NCI-H2227 (cell line): Measurements from ENCODE around the gene DUOXA1.

Source experiments
- DNase-seq: peaks from one replicate; lab custom pipeline; 2025; ENCODE audit not compliant: unreplicated experiment; lab: John Stamatoyannopoulos, UW

Gene DUOXA1, protein sequence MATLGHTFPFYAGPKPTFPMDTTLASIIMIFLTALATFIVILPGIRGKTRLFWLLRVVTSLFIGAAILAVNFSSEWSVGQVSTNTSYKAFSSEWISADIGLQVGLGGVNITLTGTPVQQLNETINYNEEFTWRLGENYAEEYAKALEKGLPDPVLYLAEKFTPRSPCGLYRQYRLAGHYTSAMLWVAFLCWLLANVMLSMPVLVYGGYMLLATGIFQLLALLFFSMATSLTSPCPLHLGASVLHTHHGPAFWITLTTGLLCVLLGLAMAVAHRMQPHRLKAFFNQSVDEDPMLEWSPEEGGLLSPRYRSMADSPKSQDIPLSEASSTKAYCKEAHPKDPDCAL

DNA sequence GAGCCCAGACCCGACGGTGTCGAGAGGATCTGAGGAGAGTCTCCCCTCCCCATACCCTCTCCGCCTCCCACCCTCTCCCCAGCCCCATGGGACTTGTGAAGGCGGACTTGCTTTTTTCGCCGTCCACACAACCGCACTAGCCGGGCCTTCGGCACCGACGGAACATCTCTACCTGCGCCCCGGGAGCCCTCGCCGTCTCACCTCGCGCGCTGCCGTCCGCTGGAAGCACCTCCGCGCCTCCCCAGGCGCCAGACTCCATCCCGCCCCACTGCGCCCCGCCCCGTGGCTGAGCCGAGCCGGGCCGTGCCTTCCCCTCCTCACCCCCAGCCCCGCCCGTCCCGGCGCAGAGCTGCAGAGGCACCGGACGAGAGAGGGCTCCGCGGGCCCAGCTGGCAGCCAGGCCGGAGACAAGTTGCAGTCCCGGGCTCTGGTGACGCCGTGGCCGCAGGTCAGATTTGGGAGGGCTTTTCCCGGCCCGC, at the start of gene DUOXA1, which contains the start of gene DUOX1:
TSS of gene DUOXA1 (minus strand) at position 229 of the 479 bp plus-strand sequence. CDS start 6,865 bp downstream, outside the sequence.
TSS of gene DUOX1 (plus strand) at position 344 of the 479 bp plus-strand sequence. CDS start 1,973 bp downstream, outside the sequence.
- DNase-seq: peak; percentile 46

DNA sequence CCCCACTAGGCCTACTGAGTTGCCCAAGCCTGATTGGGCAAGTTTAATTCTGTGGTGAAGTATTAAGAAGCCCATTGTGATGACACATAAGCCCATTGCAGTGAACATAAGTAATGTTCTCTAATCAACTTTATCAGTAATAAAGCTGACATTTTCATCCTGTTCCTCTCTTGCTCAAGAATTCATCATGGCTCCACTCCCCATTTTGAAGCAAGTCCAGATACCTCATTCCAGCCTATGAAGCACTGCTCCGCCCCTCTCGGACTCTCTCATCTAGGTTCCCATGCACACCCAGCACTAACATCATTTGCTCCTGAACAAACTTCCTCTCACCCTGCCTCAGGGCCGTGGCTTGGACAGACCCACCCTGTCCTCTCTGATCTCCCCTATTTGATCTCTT, 47.6 kb upstream of the DUOXA1 start:
- no peak for DNase-seq

DNA sequence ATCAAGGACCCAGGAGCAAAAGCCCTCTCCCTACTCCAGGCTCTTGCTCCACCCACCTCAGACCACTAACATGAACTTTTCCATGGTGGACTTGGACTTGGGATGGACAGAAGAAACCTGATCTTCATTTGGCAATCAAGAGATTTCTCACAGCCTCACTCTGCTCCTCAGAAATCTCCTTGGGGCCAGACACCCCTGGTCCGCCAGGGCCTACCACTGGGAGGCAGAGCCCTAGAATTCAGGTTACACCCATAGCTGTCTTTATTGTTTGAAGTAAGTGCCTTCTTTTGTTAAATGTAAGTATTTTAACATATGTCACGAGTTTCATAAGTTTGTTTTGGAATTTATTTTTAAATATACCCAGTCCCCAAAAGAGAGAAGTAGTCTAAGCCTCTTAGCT, 44.9 kb upstream of the DUOXA1 start:
- DNase-seq: no peak

DNA sequence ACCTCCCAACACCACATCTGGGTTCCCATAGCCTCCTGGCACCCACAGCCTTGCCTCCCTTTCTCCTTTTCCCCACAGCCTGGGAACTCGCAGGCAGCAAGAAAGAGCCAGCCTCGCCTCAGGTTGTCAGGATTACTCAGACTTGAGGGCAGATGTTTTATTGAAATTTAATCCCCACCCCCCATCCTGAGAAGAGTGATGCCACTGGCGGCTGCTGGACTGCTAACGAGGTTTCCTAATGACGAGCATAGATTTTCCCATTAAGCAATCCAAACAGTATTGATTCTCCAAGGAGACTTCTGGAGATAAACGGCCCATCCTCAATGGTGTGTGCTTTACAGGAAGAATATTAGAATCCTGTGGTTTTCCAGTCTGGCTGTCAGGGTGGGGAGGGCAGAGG, 44.4 kb upstream of the DUOXA1 start:
- no peak for DNase-seq

DNA sequence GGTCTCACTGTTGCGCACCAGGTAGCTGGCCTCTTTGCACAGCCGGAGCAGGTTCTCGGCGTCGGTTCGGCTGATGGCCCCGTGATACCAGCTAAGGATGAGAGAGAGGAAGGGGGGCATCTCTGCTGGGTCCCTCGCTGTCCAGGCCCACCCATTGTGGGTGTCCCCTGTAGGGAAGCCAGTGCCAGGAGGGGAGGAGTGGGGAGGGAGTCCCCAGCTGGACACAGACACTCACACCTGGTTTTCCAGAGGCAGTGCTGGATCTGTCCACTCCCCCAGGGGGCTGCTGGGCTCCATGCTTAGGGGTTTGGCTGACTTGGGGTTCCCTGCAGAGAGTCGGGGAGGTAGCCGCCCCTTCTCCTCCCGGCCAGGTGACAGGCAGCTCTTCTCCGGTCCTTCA, 42.2 kb upstream of the DUOXA1 start:
- no peak for DNase-seq

DNA sequence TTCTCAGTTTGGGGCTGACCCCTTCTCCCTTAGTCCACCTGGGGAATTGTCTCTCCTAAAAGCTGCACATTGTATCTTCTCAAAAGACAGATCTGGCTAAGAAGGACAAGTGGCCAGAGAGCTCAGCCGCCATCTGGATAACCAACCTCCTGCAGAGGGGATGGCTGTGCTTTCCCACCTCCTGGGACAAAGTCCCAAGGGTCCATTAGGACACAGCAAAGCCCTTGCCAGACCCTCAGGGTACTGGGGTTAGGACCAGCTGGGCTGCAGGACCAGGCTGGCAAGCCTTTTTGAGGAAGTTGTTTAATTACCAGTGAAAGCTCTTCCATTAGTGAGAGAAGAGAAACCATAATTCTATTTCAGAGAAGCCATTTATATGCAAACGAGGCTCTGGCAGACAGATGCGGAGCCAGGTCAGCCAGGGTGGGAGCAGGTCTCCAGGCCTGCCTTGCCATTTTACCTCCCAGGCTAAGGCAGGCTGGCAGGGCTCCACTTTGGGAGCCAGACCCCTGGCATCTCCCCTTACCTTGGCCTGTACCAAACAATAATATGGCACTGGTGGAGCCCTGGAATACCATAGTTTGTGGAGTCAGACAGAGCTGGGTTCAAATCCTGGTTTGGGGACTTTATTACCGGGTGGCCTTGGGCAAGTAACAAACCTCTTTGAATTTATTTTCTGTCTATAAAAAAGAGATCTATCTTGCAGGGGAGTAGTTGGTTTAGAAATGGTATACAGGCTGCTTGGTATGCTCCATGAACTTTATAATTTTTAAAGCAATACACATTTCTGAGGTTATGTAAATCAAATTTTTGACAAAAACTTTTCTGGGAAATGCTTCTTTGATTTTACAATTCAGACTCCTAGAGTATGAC, 40.2 kb upstream of the DUOXA1 start:
- DNase-seq: no peak

DNA sequence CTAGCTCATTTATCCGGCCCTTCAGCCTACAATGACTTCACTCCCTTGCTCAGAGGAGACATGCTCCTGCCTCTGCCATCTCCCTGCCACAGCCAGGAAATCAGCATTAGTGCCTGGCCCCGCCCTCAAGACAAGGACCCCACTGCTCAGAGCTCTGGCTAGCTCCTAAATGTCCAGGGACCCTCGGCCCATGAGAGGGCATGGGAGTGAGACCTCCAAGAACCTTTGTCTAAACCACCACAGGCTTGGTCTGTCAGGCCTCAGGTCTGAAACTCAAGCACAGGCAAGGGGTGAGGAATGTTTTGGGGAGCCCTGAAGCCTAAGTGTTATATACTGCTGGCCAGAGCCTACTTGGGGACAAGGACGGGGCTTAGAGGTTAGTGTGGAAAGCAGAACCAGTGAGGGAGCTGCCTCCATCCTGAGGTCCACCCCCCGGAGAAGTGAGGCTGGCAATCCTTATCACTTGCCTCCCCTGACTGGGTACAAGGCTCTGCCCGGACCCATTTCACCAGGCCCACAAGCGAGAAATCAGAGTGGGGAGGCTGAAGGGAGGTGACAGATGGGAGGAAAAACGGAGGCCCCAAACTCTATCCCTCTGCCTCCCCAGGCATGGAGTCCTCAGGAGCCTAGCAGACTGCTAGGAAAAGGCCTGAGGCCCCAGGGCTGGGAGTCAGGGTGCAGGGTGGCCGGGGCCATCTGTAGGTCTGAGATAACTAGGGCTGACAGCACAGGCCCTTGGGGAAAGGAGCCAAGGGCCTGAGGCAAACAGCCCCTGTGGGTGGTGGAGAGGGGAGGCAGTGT, 39.3 kb upstream of the DUOXA1 start:
- no peak for DNase-seq

DNA sequence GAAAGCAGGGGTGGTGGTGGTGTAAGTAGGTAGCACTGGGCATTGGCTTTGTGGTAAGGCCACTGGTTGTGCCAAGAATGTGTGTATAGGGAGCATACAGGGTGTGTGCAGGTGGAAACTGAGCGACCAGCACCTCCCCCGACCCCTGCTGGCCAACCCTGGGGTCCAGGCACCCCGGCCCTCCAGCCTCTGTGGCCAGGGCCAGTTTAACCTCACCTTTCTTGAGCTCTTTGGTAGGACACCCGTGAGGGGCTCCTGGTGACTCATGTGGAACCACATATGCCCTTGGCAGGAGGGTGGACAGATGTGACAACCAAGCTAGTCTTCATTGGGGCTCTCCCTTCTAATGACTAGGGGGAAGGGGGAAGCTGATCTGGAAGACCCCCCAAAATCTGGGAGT, 38.6 kb upstream of the DUOXA1 start:
- DNase-seq: no peak

DNA sequence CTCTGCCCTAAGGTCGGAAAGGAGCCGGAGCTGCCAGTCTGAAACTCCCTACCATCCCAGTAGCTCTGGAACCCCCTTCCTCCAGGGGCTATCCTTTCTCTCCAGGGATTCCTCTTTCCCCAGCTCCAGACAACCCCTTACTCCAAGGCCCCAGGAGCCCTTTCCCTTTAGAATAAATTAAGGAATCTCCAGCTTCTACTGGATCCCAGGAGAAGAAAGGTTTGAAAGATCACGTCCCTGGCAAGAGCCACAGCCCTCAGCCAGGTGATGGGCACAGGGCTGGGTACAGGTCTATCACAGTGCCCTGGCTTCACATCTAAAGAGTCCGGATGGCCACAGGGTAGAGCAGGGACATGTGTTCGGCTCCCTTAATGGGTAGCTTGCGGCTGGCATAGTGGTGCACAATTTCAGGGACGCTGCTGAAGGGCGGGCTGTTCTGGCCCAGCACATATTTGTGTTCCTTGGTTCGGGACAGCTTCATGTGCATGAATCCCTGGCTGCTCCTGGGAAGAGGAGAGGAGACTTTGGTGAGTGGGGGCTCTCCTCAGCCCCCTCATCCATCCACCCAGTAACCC, 38.0 kb upstream of the DUOXA1 start:
- no peak for DNase-seq

DNA sequence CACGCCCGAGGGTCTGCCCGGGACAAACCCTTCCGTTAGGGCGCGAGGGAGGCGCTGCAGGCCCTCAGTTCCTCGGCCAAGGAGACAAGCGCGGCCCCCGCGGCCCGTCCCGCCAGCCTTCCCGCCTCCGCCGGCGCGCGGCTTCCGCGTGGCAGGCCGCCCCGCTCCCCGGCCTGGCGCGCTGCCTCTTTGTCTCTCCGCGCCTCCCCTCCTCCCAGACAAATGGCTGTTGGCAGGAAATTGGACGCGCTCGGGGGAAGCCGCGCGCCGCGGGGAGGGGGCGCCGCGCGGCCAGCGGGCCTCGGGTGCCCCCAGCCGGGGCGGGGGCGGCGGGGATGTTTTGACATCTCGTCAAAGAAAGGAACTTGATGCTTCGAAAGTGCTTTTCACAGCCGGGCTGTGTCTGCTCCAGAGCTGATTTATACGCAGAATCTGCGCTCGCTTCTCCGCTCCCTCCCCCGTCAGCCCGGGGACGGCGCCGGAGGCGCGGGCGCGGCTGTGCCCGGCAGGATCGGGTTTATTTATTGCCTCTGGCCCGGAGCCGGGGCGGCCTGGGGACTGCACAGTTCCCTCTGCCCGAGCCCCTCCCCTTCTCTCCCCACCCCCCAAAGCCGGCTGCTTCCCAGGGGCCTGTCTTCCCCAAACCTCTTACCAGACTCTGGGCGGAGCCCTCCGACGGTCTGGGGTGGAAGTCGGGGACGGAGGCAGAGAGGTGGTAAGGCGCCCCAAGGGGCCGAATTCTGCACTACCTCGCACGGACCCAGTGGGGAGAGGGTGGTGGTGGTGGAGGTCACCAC, 37.4 kb upstream of the DUOXA1 start:
- peak; percentile 79 for DNase-seq

DNA sequence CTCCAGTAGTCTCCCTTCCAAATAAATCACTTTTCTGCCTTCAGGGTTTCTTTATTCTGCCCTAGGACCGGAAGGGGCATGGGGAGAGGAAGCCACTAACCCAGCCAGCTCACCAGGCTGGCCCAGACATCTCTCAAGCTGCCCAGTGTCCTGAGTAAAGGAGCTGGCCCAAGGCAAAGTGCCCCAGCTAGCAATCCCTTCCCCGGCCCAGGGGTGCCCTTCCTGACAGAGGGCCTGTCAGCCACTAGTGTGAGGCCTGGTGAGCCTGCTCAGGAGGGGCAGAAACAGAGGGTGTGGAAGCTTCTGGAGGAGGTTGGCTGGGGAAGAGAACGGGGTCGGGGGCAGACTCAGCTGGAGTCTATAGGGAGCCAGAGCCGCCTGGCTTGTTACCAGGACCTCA, 35.9 kb upstream of the DUOXA1 start:
- no peak for DNase-seq

DNA sequence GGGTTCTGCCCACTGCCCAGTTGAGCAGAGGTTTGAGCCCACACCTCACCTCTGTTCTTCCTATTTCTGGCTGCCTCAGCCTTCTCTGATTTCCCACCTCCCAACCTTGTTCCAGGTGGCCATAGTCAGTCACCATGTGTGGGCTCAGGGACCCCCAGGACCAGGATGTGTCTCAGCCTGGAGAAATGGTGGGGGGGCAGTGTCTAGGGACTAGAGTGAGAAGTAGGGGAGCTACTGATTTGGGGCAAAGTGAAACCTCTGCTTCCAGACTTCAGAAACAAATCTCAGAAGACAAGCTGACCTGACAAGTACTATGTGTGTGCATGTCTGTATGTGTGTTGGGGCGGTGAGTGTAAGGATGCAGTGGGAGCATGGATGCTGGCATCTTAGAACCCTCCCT, 35.2 kb upstream of the DUOXA1 start:
- DNase-seq: no peak

DNA sequence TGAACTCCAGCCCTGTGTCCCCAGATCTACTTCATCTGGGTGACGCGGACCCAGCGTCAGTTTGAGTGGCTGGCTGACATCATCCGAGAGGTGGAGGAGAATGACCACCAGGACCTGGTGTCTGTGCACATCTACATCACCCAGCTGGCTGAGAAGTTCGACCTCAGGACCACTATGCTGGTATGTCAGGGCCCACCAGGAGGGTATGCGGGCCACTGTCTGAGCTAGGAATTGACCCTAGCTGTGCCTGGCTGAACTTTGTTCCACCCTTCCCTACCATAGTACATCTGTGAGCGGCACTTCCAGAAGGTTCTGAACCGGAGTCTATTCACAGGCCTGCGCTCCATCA, 33.8 kb upstream of the DUOXA1 start:
- DNase-seq: no peak

DNA sequence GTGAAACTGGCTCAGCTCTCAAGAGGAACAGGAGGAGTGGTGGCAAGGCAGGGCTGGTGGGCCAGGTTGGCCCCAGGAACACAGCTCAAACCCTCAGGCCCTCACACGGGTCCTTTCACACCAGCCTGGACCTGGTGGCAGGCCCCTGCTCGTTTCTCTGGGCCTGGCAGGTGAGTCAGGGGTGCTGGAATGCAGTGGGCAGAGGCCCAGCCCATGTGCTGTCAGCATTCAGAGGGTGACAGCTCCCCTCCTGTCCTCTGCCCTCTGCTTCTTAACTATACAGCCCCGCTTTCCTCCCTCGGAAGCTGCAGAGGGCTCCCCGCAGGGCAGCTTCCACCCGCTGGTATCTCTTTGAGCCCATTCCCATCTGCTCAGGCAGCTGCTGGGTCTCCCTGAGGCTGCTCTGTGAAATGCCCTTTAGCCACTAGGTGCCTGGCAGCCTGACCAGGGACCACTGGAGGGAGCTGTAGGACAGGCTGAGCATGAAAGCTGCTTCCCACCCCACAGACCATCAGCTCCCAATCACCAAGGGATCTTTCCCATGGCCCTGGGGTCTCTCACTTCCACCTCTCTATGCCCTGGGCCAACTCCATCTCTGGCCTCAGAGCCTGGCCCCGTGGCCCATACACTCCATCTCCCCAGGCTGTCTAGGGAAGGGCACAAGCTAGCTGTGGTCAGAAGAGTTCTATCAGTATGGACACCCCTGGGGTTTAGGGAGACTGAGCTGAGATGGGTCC, 33.3 kb upstream of the DUOXA1 start:
- peak; percentile 73 for DNase-seq

DNA sequence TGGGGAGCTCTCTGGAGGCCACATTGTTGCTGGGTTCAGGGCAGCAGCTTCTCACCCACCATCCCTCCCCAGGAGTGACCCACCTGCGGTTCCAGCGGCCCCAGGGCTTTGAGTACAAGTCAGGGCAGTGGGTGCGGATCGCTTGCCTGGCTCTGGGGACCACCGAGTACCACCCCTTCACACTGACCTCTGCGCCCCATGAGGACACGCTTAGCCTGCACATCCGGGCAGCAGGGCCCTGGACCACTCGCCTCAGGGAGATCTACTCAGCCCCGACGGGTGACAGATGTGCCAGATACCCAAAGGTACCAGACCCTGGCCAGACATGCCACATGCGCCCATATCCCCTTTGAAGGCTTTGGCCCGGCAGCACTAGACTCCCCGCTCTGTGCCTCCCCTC, 32.0 kb upstream of the DUOXA1 start:
- DNase-seq: no peak

DNA sequence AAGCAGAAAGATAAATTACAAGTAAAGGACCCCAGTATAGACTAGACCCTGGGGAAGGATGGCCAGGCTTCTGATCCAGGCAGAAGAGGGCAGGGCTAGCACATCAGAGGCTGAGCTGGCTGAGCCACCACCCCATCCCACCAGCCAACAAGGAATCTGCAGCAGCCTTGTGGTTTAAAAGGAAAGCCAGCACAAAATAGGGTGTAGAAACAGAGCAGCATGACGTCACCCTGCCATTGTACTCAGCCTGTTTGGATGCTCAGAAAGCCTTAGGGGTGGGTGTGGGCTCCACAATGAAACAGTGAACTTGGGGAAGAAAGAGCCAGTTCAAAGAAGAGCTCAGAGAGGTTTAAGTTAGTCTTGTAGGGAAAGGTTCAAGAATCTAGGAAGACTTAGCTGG, 28.3 kb upstream of the DUOXA1 start:
- DNase-seq: no peak

DNA sequence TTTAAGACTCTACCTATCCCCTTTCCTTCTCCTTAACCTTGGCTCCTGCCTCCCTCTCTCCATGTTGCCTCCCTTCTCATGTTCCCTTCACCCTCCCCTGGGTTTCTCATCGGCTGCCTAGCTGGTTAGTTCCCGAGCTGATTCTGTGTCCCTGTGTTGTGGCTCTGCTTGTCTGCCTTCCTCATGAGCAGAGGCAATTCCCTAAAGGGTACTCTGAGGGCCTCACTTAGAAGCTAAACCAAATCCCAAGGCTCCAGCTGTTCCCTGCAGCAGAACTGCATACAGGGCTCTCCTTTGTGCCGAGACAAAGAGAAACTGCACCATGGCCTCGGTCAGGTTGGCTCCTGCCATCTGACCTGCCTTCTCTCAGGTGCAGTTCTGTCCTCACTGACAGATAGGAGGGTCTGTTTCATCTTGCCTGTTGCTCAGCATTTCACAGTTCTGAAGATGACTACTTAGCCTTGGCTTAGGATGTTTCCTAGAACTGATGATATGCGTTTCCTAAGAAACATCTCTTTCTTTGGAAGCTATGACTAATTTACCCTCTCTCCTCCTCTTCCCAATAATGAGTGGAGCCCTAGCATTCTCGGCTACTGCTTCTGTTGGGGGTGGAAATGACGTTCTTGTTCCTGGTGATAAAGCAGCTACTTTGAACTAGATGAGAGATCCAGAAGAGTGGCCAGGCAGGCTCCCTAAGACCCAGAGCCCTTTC, 27.2 kb upstream of the DUOXA1 start:
- no peak for DNase-seq

DNA sequence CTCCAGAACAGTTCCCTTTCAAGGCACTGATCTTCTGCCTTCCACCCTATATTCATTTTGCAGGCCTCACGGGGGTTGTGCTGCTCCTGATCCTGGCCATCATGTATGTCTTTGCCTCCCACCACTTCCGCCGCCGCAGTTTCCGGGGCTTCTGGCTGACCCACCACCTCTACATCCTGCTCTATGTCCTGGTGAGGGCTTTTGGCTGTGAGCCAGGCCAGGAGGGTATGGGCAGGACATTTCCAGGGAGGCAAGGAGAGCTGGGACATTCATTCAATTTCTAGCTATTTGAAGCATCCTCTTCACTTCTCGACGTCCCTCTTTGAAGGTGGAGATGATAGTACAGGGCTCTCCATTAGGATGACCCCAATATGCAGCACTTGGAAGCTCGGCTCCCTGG, 26.1 kb upstream of the DUOXA1 start:
- no peak for DNase-seq
